Endothelial cell of umbilical vein (primary cell): ENCODE results near the gene ADSL. TPM values are rescaled to one million over a fixed set of nuclear protein-coding genes. Genes with fewer than 3 reads are reported as not detected.

Experiments used
- BruUV-seq: library from RNA; stranded (reverse); fragments of 400-500 nt; replicated peaks from 2 replicates; lab custom pipeline; 2021; lab: Mats Ljungman, UMichigan
- CTCF ChIA-PET: fragments of 300-600, 350-600 bp; sonication (Branson Sonifier 250); formaldehyde crosslinking; loops from one replicate; lab custom pipeline; 2021; ENCODE audit warnings: antibody characterized with exemption, inconsistent platforms; lab: Charles Lee
- POLR2A ChIA-PET: fragments of 300-600, 350-600 bp; sonication (Branson Sonifier 250); formaldehyde crosslinking; loops from one replicate; lab custom pipeline; 2021; ENCODE audit warnings: antibody characterized with exemption, inconsistent platforms; lab: Charles Lee
- DNase-seq: peaks from one replicate; pipeline ENCODE4 v3.0.0-alpha.2; 2011; ENCODE audit warnings: low read depth, low spot score
- FAIRE-seq: peaks from 2 replicates; lab custom pipeline; 2011; peaks lifted over from hg19 to GRCh38; lab: Jason Lieb, UNC
- H2AFZ ChIP-seq: 2 replicates; pipeline ENCODE4 v1.6.0; 2012; ENCODE audit warnings: low read depth, low read length, control low read depth, inconsistent platforms
- H3K27ac ChIP-seq: 2 replicates; pipeline ENCODE4 v1.5.1; 2011; ENCODE audit warnings: low read depth, mild to moderate bottlenecking, control low read depth, low read length, moderate library complexity; ENCODE audit not compliant: insufficient read depth
- H3K27me3 ChIP-seq, 2 experiments: 2 replicates each; pipeline versions ENCODE4 v1.6.0 to v1.6.1; 2011; ENCODE audit warnings: low read length in 2 of 2, mixed read lengths in 1 of 2; ENCODE audit not compliant: control insufficient read depth in 2 of 2, insufficient read depth in 2 of 2
- H3K36me3 ChIP-seq, 2 experiments: 2 replicates in 1 of 2; 3 replicates in 1 of 2; pipeline ENCODE4 v1.5.1; 2011; ENCODE audit warnings: low read length in 2 of 2, mild to moderate bottlenecking in 1 of 2, moderate library complexity in 1 of 2; ENCODE audit not compliant: control insufficient read depth in 2 of 2, insufficient read depth in 2 of 2; ENCODE audit errors: extremely low read depth in 1 of 2
- H3K4me1 ChIP-seq: 3 replicates; pipeline ENCODE4 v1.5.1; 2011; ENCODE audit warnings: mild to moderate bottlenecking, low read length; ENCODE audit not compliant: control insufficient read depth, insufficient read depth; ENCODE audit errors: extremely low read depth
- H3K4me2 ChIP-seq: 2 replicates; pipeline ENCODE4 v1.6.1; 2011; ENCODE audit warnings: low read length, control low read depth, mixed read lengths; ENCODE audit not compliant: insufficient read depth
- H3K4me3 ChIP-seq, 3 experiments: fragments of 200-600 bp in 1 of 3; sonication (generic), shearing (Covaris generic) in 1 of 3; replicated peaks in 1 of 3; 2 replicates each; pipeline ENCODE4 v1.5.1; 2011 to 2016; ENCODE audit warnings: control low read depth in 3 of 3, low read length in 3 of 3, mild to moderate bottlenecking in 2 of 3, inconsistent platforms in 1 of 3, low read depth in 1 of 3, moderate library complexity in 1 of 3; ENCODE audit not compliant: insufficient read depth in 1 of 3
- H3K79me2 ChIP-seq: 2 replicates; pipeline ENCODE4 v1.6.0; 2012; ENCODE audit warnings: low read length, inconsistent platforms; ENCODE audit not compliant: control insufficient read depth, insufficient read depth
- H3K9ac ChIP-seq: replicated peaks from 2 replicates; pipeline ENCODE3; 2011; ENCODE audit warnings: low read length, control low read depth; ENCODE audit not compliant: insufficient read depth; ENCODE audit errors: extremely low read depth
- H3K9me1 ChIP-seq: replicated peaks from 3 replicates; pipeline ENCODE4 v1.6.0; 2011; ENCODE audit warnings: mild to moderate bottlenecking, low read length; ENCODE audit not compliant: control insufficient read depth, insufficient read depth; ENCODE audit errors: extremely low read depth
- H3K9me3 ChIP-seq: replicated peaks from 2 replicates; pipeline ENCODE4 v1.5.1; 2012; ENCODE audit warnings: low read length, inconsistent platforms; ENCODE audit not compliant: control insufficient read depth, insufficient read depth
- H4K20me1 ChIP-seq: replicated peaks from 2 replicates; pipeline ENCODE3; 2011; ENCODE audit warnings: mild to moderate bottlenecking, low read length; ENCODE audit not compliant: control insufficient read depth, insufficient read depth; ENCODE audit errors: extremely low read depth
- EZH2 ChIP-seq: IDR thresholded peaks from 2 replicates; pipeline ENCODE4 v1.6.1; 2012; ENCODE audit warnings: borderline replicate concordance, low read depth, mild to moderate bottlenecking, moderate library complexity, low read length, inconsistent platforms; ENCODE audit not compliant: severe bottlenecking
- FOS ChIP-seq: IDR thresholded peaks from 2 replicates; pipeline ENCODE4 v1.6.1; 2011; ENCODE audit warnings: mild to moderate bottlenecking, low read length, moderate library complexity, borderline replicate concordance; ENCODE audit not compliant: insufficient read depth
- GATA2 ChIP-seq: IDR thresholded peaks from 2 replicates; pipeline ENCODE4 v1.7.0; 2011; ENCODE audit warnings: low read depth, mild to moderate bottlenecking, moderate library complexity, mixed read lengths, low read length; ENCODE audit not compliant: insufficient read length, insufficient read depth
- JUN ChIP-seq: IDR thresholded peaks from 2 replicates; pipeline ENCODE4 v1.6.1; 2011; ENCODE audit warnings: borderline replicate concordance, low read depth; ENCODE audit not compliant: insufficient read length, insufficient read depth
- MYC ChIP-seq: IDR thresholded peaks from one replicate; pipeline ENCODE4 v1.6.1; 2011; ENCODE audit warnings: mild to moderate bottlenecking, low read depth, low read length
- POLR2A ChIP-seq: IDR thresholded peaks from 2 replicates; pipeline ENCODE4 v1.6.1; 2012; ENCODE audit warnings: low read depth, mild to moderate bottlenecking, control low read depth, low read length
- POLR2AphosphoS5 ChIP-seq: IDR thresholded peaks from 2 replicates; pipeline ENCODE4 v1.6.1; 2012; ENCODE audit warnings: low read depth, mild to moderate bottlenecking, control low read depth, low read length, moderate library complexity; ENCODE audit not compliant: insufficient read depth
- dilution Hi-C: fragments of 300-500 bp; cut with MboI; formaldehyde crosslinking; loops from one replicate; pipeline ENCODE4 v1.15.0; 2019; ENCODE audit warnings: low sequenced_read_pairs; ENCODE audit not compliant: extremely low pct_ligation_motif_present
- intact Hi-C: fragments of 100-400 bp; cut with micrococcal nuclease; formaldehyde crosslinking; loops from one replicate; pipeline ENCODE4 v1.10.0; 2022
- polyA plus RNA-seq, 4 experiments: library from polyadenylated mRNA; depleted of rRNA in 3 of 4; stranded (reverse) in 3 of 4; unstranded in 1 of 4; fragments of >200 nt; gene quantifications; 2 replicates each; pipeline versions ENCODE4 v1.2.1 to v1.2.3, GENCODE V29; 2011 to 2012; ENCODE audit warnings: missing spikeins in 1 of 4
- total RNA-seq: library from RNA; stranded (reverse); gene quantifications from 2 replicates; pipeline ENCODE4 v1.2.3, GENCODE V29; 2021
- TF ChIP-seq, protein P1 (sequence below), 2 donors: IDR thresholded peaks; 1 replicate in 1 of 2; 2 replicates in 1 of 2; pipeline ENCODE4 v1.5.1; 2011; ENCODE audit warnings: low read length in 2 of 2, mild to moderate bottlenecking in 2 of 2, moderate library complexity in 2 of 2, control low read depth in 1 of 2, inconsistent platforms in 1 of 2, low read depth in 1 of 2; ENCODE audit not compliant: insufficient read depth in 1 of 2; ENCODE audit errors: extremely low read depth in 1 of 2
- TF ChIP-seq, protein P2 (sequence below): IDR thresholded peaks from 2 replicates; pipeline ENCODE4 v1.6.1; 2011; ENCODE audit not compliant: insufficient read depth, insufficient read length

Gene ADSL
- total and polyA plus RNA-seq, 2 donors (not counting 3 experiments of a cell fraction or from before 2014, with no cell fraction given), result 103 to 141 TPM

DNA sequence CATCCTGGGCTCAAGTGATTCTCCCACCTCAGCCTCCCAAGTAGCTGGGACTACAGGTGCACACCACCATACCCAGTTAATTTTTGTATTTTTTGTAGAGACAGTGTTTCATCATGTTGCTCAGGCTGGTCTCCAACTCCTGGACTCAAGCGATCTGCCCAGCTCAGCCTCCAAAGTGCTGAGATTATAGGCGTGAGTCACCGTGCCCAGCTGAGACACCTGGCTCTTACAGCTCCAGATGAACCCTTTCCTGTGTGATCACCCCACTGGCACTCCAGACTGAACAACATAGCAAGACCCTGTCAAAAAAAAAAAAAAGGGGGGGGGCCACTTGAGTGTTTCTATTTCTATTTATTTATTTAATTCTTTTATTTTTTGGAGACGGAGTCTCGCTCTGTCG, 1.0 kb upstream of the ADSL start:
- DNase-seq (no peak), FAIRE-seq (no peak)
- BruUV-seq, result no TSS peak
- peaks cover 35% of the 10 kb centered on the region for H3K79me2 ChIP-seq
- no peak overlapping the region for H3K4me2 ChIP-seq
- dilution Hi-C loops (no loop called here), intact Hi-C loops (loop anchor here (5.0 kb wide), 4 partner anchors 68 to 813 kb away; partner anchors contain the start of gene RPS19BP1)
- no peaks in the 10 kb centered on the region for H4K20me1 ChIP-seq
- H3K9ac ChIP-seq, result no peak overlapping the region
- CTCF ChIA-PET, result interaction anchor here (0.8 to 3.7 kb wide), 6 partner anchors 10 to 811 kb away, joined by 3 to 21 read pairs (median 4); no protein-coding TSS in a partner anchor
- H3K9me1 ChIP-seq, result no peaks in the 10 kb centered on the region
- TF ChIP-seq MYC (no peak), FOS (no peak), EZH2 (no peak), POLR2A (no peak), JUN (no peak), GATA2 (no peak), POLR2AphosphoS5 (no peak)
- TF ChIP-seq, protein P1, sequence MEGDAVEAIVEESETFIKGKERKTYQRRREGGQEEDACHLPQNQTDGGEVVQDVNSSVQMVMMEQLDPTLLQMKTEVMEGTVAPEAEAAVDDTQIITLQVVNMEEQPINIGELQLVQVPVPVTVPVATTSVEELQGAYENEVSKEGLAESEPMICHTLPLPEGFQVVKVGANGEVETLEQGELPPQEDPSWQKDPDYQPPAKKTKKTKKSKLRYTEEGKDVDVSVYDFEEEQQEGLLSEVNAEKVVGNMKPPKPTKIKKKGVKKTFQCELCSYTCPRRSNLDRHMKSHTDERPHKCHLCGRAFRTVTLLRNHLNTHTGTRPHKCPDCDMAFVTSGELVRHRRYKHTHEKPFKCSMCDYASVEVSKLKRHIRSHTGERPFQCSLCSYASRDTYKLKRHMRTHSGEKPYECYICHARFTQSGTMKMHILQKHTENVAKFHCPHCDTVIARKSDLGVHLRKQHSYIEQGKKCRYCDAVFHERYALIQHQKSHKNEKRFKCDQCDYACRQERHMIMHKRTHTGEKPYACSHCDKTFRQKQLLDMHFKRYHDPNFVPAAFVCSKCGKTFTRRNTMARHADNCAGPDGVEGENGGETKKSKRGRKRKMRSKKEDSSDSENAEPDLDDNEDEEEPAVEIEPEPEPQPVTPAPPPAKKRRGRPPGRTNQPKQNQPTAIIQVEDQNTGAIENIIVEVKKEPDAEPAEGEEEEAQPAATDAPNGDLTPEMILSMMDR (IDR thresholded peaks at IDR 0.05; ENCODE audit: extremely low read depth in 1 of 2, insufficient read depth in 1 of 2, low read depth in 1 of 2, low read length in 2 of 2), result no peak
- TF ChIP-seq, protein P2, sequence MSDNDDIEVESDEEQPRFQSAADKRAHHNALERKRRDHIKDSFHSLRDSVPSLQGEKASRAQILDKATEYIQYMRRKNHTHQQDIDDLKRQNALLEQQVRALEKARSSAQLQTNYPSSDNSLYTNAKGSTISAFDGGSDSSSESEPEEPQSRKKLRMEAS, result no peak
- H2AFZ ChIP-seq, result no peak overlapping the region
- H3K9me3 ChIP-seq, result no peaks in the 10 kb centered on the region
- POLR2A ChIA-PET, result interaction anchor here (1.0 kb wide), 1 partner anchor 301 kb away, joined by 3 read pairs; no protein-coding TSS in a partner anchor
- no peaks in the 10 kb centered on the region for H3K27me3 ChIP-seq
- peak overlapping the region in 2 of 3 experiments; percentile 90 to 98 for H3K4me3 ChIP-seq
- H3K36me3 ChIP-seq, result peaks cover 0 to 4% of the 10 kb centered on the region in 2 experiments
- peaks cover 16% of the 10 kb centered on the region for H3K4me1 ChIP-seq
- H3K27ac ChIP-seq, result no peak overlapping the region
